ENCODE results near the gene STAB2.

DNA sequence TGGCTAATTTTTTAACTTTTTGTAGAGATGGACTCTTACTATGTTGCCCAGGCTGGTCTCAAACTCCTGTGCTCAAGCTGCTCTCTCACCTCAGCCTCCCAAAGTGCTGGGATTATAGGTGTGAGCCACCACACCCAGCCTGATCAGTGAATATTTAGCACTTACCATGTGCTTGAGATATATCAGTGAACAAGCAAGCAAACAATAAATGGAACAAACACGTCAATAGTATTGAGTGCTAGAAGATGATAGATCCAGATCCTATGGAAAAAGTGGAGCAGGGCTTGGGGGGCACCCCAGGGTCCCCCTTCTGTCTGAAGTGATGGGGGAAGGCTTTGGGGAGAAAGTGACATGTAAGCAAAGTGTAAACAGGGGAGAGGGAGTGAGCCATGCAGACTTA lies 170.2 kb downstream of the STAB2 start:
- TF ChIP-seq, protein P1, sequence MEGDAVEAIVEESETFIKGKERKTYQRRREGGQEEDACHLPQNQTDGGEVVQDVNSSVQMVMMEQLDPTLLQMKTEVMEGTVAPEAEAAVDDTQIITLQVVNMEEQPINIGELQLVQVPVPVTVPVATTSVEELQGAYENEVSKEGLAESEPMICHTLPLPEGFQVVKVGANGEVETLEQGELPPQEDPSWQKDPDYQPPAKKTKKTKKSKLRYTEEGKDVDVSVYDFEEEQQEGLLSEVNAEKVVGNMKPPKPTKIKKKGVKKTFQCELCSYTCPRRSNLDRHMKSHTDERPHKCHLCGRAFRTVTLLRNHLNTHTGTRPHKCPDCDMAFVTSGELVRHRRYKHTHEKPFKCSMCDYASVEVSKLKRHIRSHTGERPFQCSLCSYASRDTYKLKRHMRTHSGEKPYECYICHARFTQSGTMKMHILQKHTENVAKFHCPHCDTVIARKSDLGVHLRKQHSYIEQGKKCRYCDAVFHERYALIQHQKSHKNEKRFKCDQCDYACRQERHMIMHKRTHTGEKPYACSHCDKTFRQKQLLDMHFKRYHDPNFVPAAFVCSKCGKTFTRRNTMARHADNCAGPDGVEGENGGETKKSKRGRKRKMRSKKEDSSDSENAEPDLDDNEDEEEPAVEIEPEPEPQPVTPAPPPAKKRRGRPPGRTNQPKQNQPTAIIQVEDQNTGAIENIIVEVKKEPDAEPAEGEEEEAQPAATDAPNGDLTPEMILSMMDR (IDR thresholded peaks at IDR 0.05): no peak
- TF ChIP-seq POLR2A (IDR thresholded peaks at IDR 0.05): no peak

Data from heart left ventricle (tissue), 13 donors.